KBM-7 (cell line): ENCODE data around the gene PFKM.
"Not testable (repeated sequence)": the region's sequence is repeated elsewhere in the genome, so short reads cannot be mapped to it uniquely, and the experiment has no call there.

Experiments
- DNase-seq: peaks from one replicate; pipeline ENCODE4 v3.0.0-alpha.2; 2015
- in situ Hi-C: fragments of 300-500 bp; cut with MboI; formaldehyde crosslinking; loops from 2 replicates; pipeline ENCODE4 v1.14.3; 2020; ENCODE audit warnings: low sequenced_read_pairs, low pct_unique_long_range_greater_than_20kb, mixed read lengths

Gene PFKM

GRCh38 chr12:48145981-48146380 is 26.8 kb downstream of the PFKM start:
- DNase-seq, result no peak
- in situ Hi-C loops, result no loop called here

- no peak for DNase-seq
- in situ Hi-C loops, result no loop called here
These were observed 32.1 kb downstream of the PFKM start for GRCh38 chr12:48151103-48151771.

- in situ Hi-C loops, DNase-seq: not testable (repeated sequence)
These were observed 36.6 kb downstream of the PFKM start for GRCh38 chr12:48155786-48156185.

GRCh38 chr12:48156652-48157017 is 37.5 kb downstream of the PFKM start:
- no peak for DNase-seq
- in situ Hi-C loops, result no loop called here

- peak; percentile 98 for DNase-seq
- in situ Hi-C loops, result no loop called here
These were observed 38.1 kb downstream of the PFKM start, which contains the start of gene ASB8 for GRCh38 chr12:48157018-48157888. Gene ASB8, minus strand, starts transcription at chr12:48157515. Its CDS starts 4,019 bp downstream, at chr12:48153496.

GRCh38 chr12:48157889-48158370 is 38.8 kb downstream of the PFKM start:
- in situ Hi-C loops, result no loop called here

GRCh38 chr12:48160046-48160445 is 40.9 kb downstream of the PFKM start:
- in situ Hi-C loops, result no loop called here
- peak; percentile 39 for DNase-seq

More at GRCh38 chr12:48157889-48158370, 38.8 kb downstream of the PFKM start:
- DNase-seq, result no peak

- peak; percentile 82 for DNase-seq
These were observed 41.6 kb downstream of the PFKM start for GRCh38 chr12:48160807-48161206.

GRCh38 chr12:48163150-48163747 is 44.1 kb downstream of the PFKM start:
- in situ Hi-C loops, result no loop called here
- no peak for DNase-seq

More at GRCh38 chr12:48160807-48161206, 41.6 kb downstream of the PFKM start:
- in situ Hi-C loops, result no loop called here

- in situ Hi-C loops, result no loop called here
- no peak for DNase-seq
These were observed 45.3 kb downstream of the PFKM start for GRCh38 chr12:48164451-48164850.

- in situ Hi-C loops, result no loop called here
- DNase-seq, result peak; percentile 40
These were observed 46.2 kb downstream of the PFKM start for GRCh38 chr12:48165089-48165981.

GRCh38 chr12:48169011-48169410 is 49.8 kb downstream of the PFKM start:
- in situ Hi-C loops, result no loop called here
- DNase-seq, result no peak

- in situ Hi-C loops, result no loop called here
- DNase-seq, result no peak
These were observed 56.7 kb downstream of the PFKM start for GRCh38 chr12:48175613-48176416.

GRCh38 chr12:48176417-48176751 is 57.2 kb downstream of the PFKM start:
- in situ Hi-C loops, result no loop called here
- DNase-seq, result no peak

- in situ Hi-C loops, result no loop called here
- DNase-seq, result no peak
These were observed 58.8 kb downstream of the PFKM start for GRCh38 chr12:48177982-48178381.

GRCh38 chr12:48179466-48179865 is 60.3 kb downstream of the PFKM start:
- in situ Hi-C loops, result no loop called here
- no peak for DNase-seq

- no peak for DNase-seq
- in situ Hi-C loops, result no loop called here
These were observed 61.3 kb downstream of the PFKM start for GRCh38 chr12:48180424-48180823.

- in situ Hi-C loops, result no loop called here
- DNase-seq, result no peak
These were observed 61.8 kb downstream of the PFKM start for GRCh38 chr12:48180857-48181495.
